Keratinocyte (primary cell): ENCODE measurements around the gene ERC2.

Source experiments
- EZH2 ChIP-seq: IDR thresholded peaks from one replicate; pipeline ENCODE4 v1.6.1; 2012; ENCODE audit warnings: inconsistent platforms, mild to moderate bottlenecking, low read length, moderate library complexity
- TF ChIP-seq, protein P1 (sequence below), 3 experiments: IDR thresholded peaks in 1 of 3; conservative IDR thresholded peaks in 1 of 3; optimal IDR thresholded peaks in 1 of 3; 2 replicates in 2 of 3; 3 replicates in 1 of 3; pipeline versions ENCODE3 to v1.5.1; 2011; ENCODE audit warnings: low read length in 3 of 3, mild to moderate bottlenecking in 3 of 3, moderate library complexity in 2 of 3, control low read depth in 1 of 3, inconsistent platforms in 1 of 3; ENCODE audit not compliant: insufficient read depth in 2 of 3; ENCODE audit errors: extremely low read depth in 1 of 3

DNA sequence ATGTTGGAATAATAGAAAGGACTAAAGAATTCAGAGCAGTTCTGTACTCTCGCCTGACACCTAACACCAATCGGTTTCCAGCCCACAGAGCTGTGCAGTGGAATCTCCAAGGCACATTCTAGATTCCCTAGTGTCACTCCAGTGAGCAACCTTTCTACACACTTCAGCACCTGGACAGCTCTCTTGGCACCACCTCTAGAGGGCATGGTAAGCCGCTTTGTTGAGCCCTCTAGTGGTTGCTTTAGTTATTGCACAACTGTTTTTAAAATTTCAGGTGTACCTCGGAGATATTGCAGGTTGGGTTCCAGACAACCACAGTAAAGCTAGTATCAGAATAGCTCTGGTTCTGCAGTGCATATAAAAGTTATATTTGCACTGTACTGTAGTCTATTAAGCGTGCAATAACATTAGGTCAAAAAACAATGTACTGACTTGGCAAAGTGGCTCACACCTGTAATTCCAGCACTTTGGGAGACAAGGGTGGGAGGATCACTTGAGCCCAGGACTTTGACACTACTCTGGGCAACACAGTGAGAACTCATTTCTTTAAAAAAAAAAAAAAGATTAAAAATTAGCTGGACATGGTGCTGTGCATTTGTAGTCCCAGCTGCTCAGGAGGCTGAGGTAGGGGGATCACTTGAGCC, 26.5 kb upstream of the ERC2 start:
- TF ChIP-seq, protein P1, sequence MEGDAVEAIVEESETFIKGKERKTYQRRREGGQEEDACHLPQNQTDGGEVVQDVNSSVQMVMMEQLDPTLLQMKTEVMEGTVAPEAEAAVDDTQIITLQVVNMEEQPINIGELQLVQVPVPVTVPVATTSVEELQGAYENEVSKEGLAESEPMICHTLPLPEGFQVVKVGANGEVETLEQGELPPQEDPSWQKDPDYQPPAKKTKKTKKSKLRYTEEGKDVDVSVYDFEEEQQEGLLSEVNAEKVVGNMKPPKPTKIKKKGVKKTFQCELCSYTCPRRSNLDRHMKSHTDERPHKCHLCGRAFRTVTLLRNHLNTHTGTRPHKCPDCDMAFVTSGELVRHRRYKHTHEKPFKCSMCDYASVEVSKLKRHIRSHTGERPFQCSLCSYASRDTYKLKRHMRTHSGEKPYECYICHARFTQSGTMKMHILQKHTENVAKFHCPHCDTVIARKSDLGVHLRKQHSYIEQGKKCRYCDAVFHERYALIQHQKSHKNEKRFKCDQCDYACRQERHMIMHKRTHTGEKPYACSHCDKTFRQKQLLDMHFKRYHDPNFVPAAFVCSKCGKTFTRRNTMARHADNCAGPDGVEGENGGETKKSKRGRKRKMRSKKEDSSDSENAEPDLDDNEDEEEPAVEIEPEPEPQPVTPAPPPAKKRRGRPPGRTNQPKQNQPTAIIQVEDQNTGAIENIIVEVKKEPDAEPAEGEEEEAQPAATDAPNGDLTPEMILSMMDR (optimal IDR thresholded peaks at IDR 0.05 in 1 of 3, IDR thresholded peaks at IDR 0.05 in 1 of 3, conservative IDR thresholded peaks at IDR 0.05 in 1 of 3; ENCODE audit: extremely low read depth in 1 of 3, insufficient read depth in 2 of 3, low read length in 3 of 3): peak; percentile 81 to 97 (median 91)
- no peak for TF ChIP-seq EZH2
